HepG2 (cell line): ENCODE data around the gene ANXA6. TPM values are rescaled to one million over a fixed set of nuclear protein-coding genes. Genes with fewer than 3 reads are reported as not detected.
A peak's percentile ranks its signal among the peaks of the same experiment; 100 is the strongest.

Experiments used
- ELF1 ChIP-seq: sonication (generic); formaldehyde crosslinking; IDR thresholded peaks from 2 replicates; pipeline ENCODE4 v1.4.0; 2020; ENCODE audit warnings: missing genetic modification reagents
- HDAC1 ChIP-seq: sonication (generic); formaldehyde crosslinking; IDR thresholded peaks from 2 replicates; pipeline ENCODE4 v1.5.1; 2020; ENCODE audit warnings: mild to moderate bottlenecking, missing genetic modification reagents
- IRF2 ChIP-seq: IDR thresholded peaks from 2 replicates; pipeline ENCODE4 v1.6.1; 2018; ENCODE audit warnings: missing genetic modification reagents, missing compliant biosample characterization
- KDM5B ChIP-seq: sonication (generic); formaldehyde crosslinking; IDR thresholded peaks from 2 replicates; pipeline ENCODE4 v1.4.0; 2020; ENCODE audit warnings: missing genetic modification reagents, mild to moderate bottlenecking, borderline replicate concordance
- NFIB ChIP-seq: sonication (generic); formaldehyde crosslinking; IDR thresholded peaks from 2 replicates; pipeline ENCODE4 v1.9.0; 2021; ENCODE audit warnings: missing genetic modification reagents, mild to moderate bottlenecking, borderline replicate concordance
- NFYC ChIP-seq: IDR thresholded peaks from 2 replicates; pipeline ENCODE4 v1.6.1; 2016; ENCODE audit warnings: missing genetic modification reagents, missing compliant biosample characterization
- NRL ChIP-seq: sonication (generic); formaldehyde crosslinking; IDR thresholded peaks from 2 replicates; pipeline ENCODE4 v1.5.0; 2020; ENCODE audit warnings: missing genetic modification reagents, mild to moderate bottlenecking, moderate library complexity, borderline replicate concordance
- PLRG1 ChIP-seq: fragments of 450-650 bp; conservative IDR thresholded peaks from 2 replicates; pipeline ENCODE4 v1.6.1; 2016
- RFX5 ChIP-seq: IDR thresholded peaks from 2 replicates; pipeline ENCODE4 v1.6.1; 2011; ENCODE audit warnings: low read depth, low read length, improper control_type of control experiment
- RORA ChIP-seq: sonication (generic); formaldehyde crosslinking; IDR thresholded peaks from 2 replicates; pipeline ENCODE4 v1.5.0; 2020; ENCODE audit warnings: mild to moderate bottlenecking, missing genetic modification reagents, moderate library complexity
- TSC22D2 ChIP-seq: sonication (generic); formaldehyde crosslinking; IDR thresholded peaks from 2 replicates; pipeline ENCODE4 v1.5.1; 2020; ENCODE audit warnings: missing genetic modification reagents, mild to moderate bottlenecking, borderline replicate concordance
- ZFY ChIP-seq: sonication (generic); formaldehyde crosslinking; IDR thresholded peaks from 2 replicates; pipeline ENCODE4 v1.4.0; 2020; ENCODE audit warnings: missing genetic modification reagents
- ZNF17 ChIP-seq: sonication (generic); formaldehyde crosslinking; IDR thresholded peaks from 2 replicates; pipeline ENCODE4 v1.5.0; 2020; ENCODE audit warnings: mild to moderate bottlenecking, missing genetic modification reagents
- ZNF501 ChIP-seq: sonication (generic); formaldehyde crosslinking; IDR thresholded peaks from 2 replicates; pipeline ENCODE4 v1.5.1; 2020; ENCODE audit warnings: mild to moderate bottlenecking, moderate library complexity, missing genetic modification reagents
- ZNF816 ChIP-seq: sonication (generic); formaldehyde crosslinking; IDR thresholded peaks from 2 replicates; pipeline ENCODE4 v1.8.0; 2022; ENCODE audit warnings: missing genetic modification reagents, mild to moderate bottlenecking, borderline replicate concordance
- polyA plus RNA-seq, 8 experiments: library from polyadenylated mRNA; depleted of rRNA in 3 of 8; stranded (reverse) in 7 of 8; unstranded in 1 of 8; fragments of >200 nt; fragmentation: Illumina TruSeq in 4 of 8; extraction: Trizol in 4 of 8; gene quantifications; 2 replicates each; pipeline versions ENCODE4 v1.2.1 to v1.2.3, GENCODE V29; 2011 to 2016; ENCODE audit warnings: low read depth in 4 of 8, missing spikeins in 1 of 8, mixed read lengths in 1 of 8; ENCODE audit not compliant: insufficient read depth in 1 of 8
- total RNA-seq, 5 experiments: library from RNA; depleted of rRNA; stranded (reverse); fragments of >200 nt; fragmentation: Illumina TruSeq; extraction: Trizol; gene quantifications; 2 replicates each; pipeline ENCODE4 v1.2.3, GENCODE V29; 2016; ENCODE audit warnings: low read depth in 1 of 5
- TF ChIP-seq, protein P1 (sequence below): sonication (generic); formaldehyde crosslinking; IDR thresholded peaks from 2 replicates; pipeline ENCODE4 v1.4.0; 2020; ENCODE audit warnings: mild to moderate bottlenecking, missing genetic modification reagents
- TF ChIP-seq, protein P2 (sequence below): sonication (generic); formaldehyde crosslinking; IDR thresholded peaks from 2 replicates; pipeline ENCODE4 v1.5.0; 2020; ENCODE audit warnings: missing genetic modification reagents
- TF ChIP-seq, protein P3 (sequence below): sonication (generic); formaldehyde crosslinking; IDR thresholded peaks from 2 replicates; pipeline ENCODE4 v1.5.0; 2020; ENCODE audit warnings: missing genetic modification reagents

The ANXA6 gene
- total and polyA plus RNA-seq, 2 of the 13 experiments (the other 11 are each of a cell fraction or from before 2014, with no cell fraction given): 103 to 125 TPM

DNA sequence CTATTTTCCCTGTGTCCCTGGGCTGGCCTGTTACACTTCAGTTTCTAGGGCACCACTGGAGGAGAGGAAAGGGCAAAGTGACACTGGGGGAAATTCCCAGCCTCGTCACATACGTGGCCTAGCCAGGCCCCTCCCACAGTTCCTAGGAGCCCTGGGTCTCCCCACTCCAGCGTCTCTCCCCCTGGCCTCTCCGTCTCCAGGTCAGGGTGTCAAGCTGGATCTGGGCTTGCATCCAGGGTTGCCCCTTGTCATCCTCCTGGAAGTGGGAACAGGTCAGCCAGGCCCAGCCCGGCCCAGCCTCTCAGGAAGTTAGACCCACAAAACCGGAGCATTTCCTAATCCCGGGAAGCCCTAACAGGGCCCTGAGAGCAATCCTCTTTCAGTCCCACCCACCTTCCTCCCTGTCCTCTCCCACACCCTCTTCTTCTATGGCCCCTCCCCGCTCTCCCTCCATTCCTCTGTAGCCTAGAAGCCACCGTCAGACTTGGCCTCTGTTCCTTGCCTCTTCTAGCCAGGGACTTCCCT lies 72.0 kb downstream of the ANXA6 start (continued):
- TF ChIP-seq HDAC1 (CRISPR knock-in tag) (peak; percentile 40; the same call in 1 of the 2 replicates), ZNF17 (CRISPR knock-in tag) (no peak), NFIB (CRISPR knock-in tag) (no peak), ZFY (CRISPR knock-in tag) (peak; percentile 30; the same call in 1 of the 2 replicates), NFYC (CRISPR knock-in tag) (no peak), ZNF501 (CRISPR knock-in tag) (0 out of 2 replicates have a peak, but pooled peaks have one; percentile 51), RFX5 (0 out of 2 replicates have a peak, but pooled peaks have one; percentile 43), IRF2 (no peak), TSC22D2 (no peak), NRL (CRISPR knock-in tag) (no peak), PLRG1 (no peak), ELF1 (CRISPR knock-in tag) (no peak), KDM5B (peak; percentile 31; the same call in 1 of the 2 replicates), ZNF816 (no peak), RORA (CRISPR knock-in tag) (no peak)
- TF ChIP-seq, protein P1, sequence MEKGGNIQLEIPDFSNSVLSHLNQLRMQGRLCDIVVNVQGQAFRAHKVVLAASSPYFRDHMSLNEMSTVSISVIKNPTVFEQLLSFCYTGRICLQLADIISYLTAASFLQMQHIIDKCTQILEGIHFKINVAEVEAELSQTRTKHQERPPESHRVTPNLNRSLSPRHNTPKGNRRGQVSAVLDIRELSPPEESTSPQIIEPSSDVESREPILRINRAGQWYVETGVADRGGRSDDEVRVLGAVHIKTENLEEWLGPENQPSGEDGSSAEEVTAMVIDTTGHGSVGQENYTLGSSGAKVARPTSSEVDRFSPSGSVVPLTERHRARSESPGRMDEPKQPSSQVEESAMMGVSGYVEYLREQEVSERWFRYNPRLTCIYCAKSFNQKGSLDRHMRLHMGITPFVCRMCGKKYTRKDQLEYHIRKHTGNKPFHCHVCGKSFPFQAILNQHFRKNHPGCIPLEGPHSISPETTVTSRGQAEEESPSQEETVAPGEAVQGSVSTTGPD: peak; percentile 9; the same call in 1 of the 2 replicates
- TF ChIP-seq, protein P2, sequence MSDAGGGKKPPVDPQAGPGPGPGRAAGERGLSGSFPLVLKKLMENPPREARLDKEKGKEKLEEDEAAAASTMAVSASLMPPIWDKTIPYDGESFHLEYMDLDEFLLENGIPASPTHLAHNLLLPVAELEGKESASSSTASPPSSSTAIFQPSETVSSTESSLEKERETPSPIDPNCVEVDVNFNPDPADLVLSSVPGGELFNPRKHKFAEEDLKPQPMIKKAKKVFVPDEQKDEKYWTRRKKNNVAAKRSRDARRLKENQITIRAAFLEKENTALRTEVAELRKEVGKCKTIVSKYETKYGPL (CRISPR knock-in tag): no peak
- TF ChIP-seq, protein P3, sequence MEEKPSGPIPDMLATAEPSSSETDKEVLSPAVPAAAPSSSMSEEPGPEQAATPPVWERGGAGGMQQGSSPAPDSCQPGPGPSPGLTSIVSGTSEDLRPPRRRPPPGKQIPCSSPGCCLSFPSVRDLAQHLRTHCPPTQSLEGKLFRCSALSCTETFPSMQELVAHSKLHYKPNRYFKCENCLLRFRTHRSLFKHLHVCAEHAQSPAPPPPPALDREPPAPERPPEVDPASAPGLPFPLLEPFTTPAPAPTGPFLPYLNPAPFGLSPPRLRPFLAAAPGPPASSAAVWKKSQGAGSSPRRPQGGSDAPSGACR: 0 out of 2 replicates have a peak, but pooled peaks have one; percentile 47
